ENCODE measurements around the gene CHST12.

Gene CHST12

DNA sequence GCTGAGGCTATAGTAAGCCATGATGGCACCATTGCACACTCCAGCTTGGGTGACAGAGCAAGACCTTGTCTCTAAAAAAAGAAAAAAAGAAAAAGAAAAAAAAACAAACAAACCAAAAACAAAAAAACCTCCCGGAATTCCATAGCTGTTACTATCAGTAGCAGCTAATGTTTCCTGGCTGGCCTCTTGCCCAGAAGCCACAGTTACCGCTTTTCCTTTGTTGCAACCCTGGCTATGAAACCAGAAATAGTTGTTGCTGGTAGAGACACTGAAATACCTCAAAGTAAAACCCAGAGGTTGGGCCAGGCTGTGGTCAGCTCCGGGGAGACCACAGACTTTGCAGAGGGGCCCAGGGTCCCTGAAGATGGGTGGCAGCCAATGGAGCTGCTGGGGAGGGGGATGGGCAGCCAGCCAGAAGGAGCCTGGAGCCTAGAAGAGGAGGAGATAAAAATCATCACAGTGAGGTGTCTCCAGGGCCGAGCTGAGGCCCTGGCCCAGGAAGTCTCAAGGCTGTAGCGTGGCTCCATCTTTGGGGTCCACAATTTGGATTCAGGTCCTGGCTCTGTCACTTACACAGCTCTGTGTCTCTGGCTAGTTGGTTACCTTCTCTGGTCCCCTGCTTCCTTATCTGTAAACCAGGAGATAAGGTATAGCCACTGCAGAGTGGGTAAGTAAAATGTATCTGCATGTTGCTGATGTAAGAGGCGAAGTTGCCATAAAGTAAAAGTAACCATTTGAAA is 3.4 kb upstream of the CHST12 start:
- no peaks in the 10 kb centered on the region for H3K36me3 ChIP-seq (replicated peaks; ENCODE audit: insufficient read depth, low read length)
- peak overlapping the region; percentile 85; the same call in 1 of the 2 replicates for H3K27ac ChIP-seq (ENCODE audit: low read length)
- H3K9me3 ChIP-seq (replicated peaks; ENCODE audit: insufficient read depth, low read length): no peaks in the 10 kb centered on the region
- H4K20me1 ChIP-seq (ENCODE audit: insufficient read depth, low read length): no peaks in the 10 kb centered on the region
- H3K4me2 ChIP-seq (ENCODE audit: low read depth, low read length): peak overlapping the region; percentile 73
- no peaks in the 10 kb centered on the region for H3K27me3 ChIP-seq (replicated peaks; ENCODE audit: insufficient read depth, low read length)
- H3K79me2 ChIP-seq (ENCODE audit: low read length): peaks cover 15% of the 10 kb centered on the region
- peak overlapping the region; percentile 23 for H2AFZ ChIP-seq (ENCODE audit: low read length)
- peak overlapping the region; percentile 28; the same call in 1 of the 2 replicates for H3K9ac ChIP-seq (ENCODE audit: low read length)
- H3K4me1 ChIP-seq (ENCODE audit: low read length): peaks cover 12% of the 10 kb centered on the region
- peaks cover 27% of the 10 kb centered on the region for H3F3A ChIP-seq (ENCODE audit: insufficient read depth, low read length)
- peak; percentile 84 for DNase-seq
- peak overlapping the region; percentile 18; the same call in 1 of the 2 replicates for H3K4me3 ChIP-seq (ENCODE audit: low read length)
- no peaks in the 10 kb centered on the region for H3K9me2 ChIP-seq (replicated peaks; ENCODE audit: insufficient read depth, low read length)
- TF ChIP-seq, protein P1, sequence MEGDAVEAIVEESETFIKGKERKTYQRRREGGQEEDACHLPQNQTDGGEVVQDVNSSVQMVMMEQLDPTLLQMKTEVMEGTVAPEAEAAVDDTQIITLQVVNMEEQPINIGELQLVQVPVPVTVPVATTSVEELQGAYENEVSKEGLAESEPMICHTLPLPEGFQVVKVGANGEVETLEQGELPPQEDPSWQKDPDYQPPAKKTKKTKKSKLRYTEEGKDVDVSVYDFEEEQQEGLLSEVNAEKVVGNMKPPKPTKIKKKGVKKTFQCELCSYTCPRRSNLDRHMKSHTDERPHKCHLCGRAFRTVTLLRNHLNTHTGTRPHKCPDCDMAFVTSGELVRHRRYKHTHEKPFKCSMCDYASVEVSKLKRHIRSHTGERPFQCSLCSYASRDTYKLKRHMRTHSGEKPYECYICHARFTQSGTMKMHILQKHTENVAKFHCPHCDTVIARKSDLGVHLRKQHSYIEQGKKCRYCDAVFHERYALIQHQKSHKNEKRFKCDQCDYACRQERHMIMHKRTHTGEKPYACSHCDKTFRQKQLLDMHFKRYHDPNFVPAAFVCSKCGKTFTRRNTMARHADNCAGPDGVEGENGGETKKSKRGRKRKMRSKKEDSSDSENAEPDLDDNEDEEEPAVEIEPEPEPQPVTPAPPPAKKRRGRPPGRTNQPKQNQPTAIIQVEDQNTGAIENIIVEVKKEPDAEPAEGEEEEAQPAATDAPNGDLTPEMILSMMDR (IDR thresholded peaks at IDR 0.05; ENCODE audit: low read length): no peak
- TF ChIP-seq EZH2 (optimal IDR thresholded peaks at IDR 0.05; ENCODE audit: low read depth, low read length) (no peak), EZH2phosphoT487 (IDR thresholded peaks at IDR 0.05; ENCODE audit: low read length) (no peak)

- H4K20me1 ChIP-seq (ENCODE audit: insufficient read depth, low read length): no peaks in the 10 kb centered on the region
- H2AFZ ChIP-seq (ENCODE audit: low read length): peak overlapping the region; percentile 55
- peak overlapping the region; percentile 34; the same call in 1 of the 2 replicates for H3K9ac ChIP-seq (ENCODE audit: low read length)
- peak overlapping the region; percentile 23; the same call in 1 of the 2 replicates for H3K27ac ChIP-seq (ENCODE audit: low read length)
- no peaks in the 10 kb centered on the region for H3K36me3 ChIP-seq (replicated peaks; ENCODE audit: insufficient read depth, low read length)
- H3F3A ChIP-seq (ENCODE audit: insufficient read depth, low read length): peaks cover 49% of the 10 kb centered on the region
- peaks cover 29% of the 10 kb centered on the region for H3K4me1 ChIP-seq (ENCODE audit: low read length)
- peak overlapping the region; percentile 67 for H3K4me3 ChIP-seq (ENCODE audit: low read length)
- no peaks in the 10 kb centered on the region for H3K9me3 ChIP-seq (replicated peaks; ENCODE audit: insufficient read depth, low read length)
- no peak for DNase-seq
- H3K27me3 ChIP-seq (replicated peaks; ENCODE audit: insufficient read depth, low read length): no peaks in the 10 kb centered on the region
- H3K9me2 ChIP-seq (replicated peaks; ENCODE audit: insufficient read depth, low read length): no peaks in the 10 kb centered on the region
- peak overlapping the region; percentile 75 for H3K4me2 ChIP-seq (ENCODE audit: low read depth, low read length)
- TF ChIP-seq, protein P1 (IDR thresholded peaks at IDR 0.05; ENCODE audit: low read length): no peak
- no peak for TF ChIP-seq EZH2phosphoT487 (IDR thresholded peaks at IDR 0.05; ENCODE audit: low read length)
- no peak for TF ChIP-seq EZH2 (optimal IDR thresholded peaks at IDR 0.05; ENCODE audit: low read depth, low read length)
- peaks cover 20% of the 10 kb centered on the region for H3K79me2 ChIP-seq (ENCODE audit: low read length)
Measured at GRCh38 chr7:2402687-2403013, 761 bp upstream of the CHST12 start.

GRCh38 chr7:2403718-2404648 is 572 bp downstream of the CHST12 start:
- H3K27me3 ChIP-seq (replicated peaks; ENCODE audit: insufficient read depth, low read length): no peaks in the 10 kb centered on the region
- no peaks in the 10 kb centered on the region for H3K9me3 ChIP-seq (replicated peaks; ENCODE audit: insufficient read depth, low read length)
- H2AFZ ChIP-seq (ENCODE audit: low read length): no peak overlapping the region; the same call in 1 of the 2 replicates
- H3F3A ChIP-seq (ENCODE audit: insufficient read depth, low read length): peaks cover 49% of the 10 kb centered on the region
- H3K4me2 ChIP-seq (ENCODE audit: low read depth, low read length): peak overlapping the region; percentile 98
- peaks cover 42% of the 10 kb centered on the region for H3K4me1 ChIP-seq (ENCODE audit: low read length)
- no peaks in the 10 kb centered on the region for H3K36me3 ChIP-seq (replicated peaks; ENCODE audit: insufficient read depth, low read length)
- H3K4me3 ChIP-seq (ENCODE audit: low read length): peak overlapping the region; percentile 73
- no peaks in the 10 kb centered on the region for H4K20me1 ChIP-seq (ENCODE audit: insufficient read depth, low read length)
- DNase-seq: peak; percentile 41
- H3K9me2 ChIP-seq (replicated peaks; ENCODE audit: insufficient read depth, low read length): no peaks in the 10 kb centered on the region
- H3K79me2 ChIP-seq (ENCODE audit: low read length): peaks cover 34% of the 10 kb centered on the region
- TF ChIP-seq, protein P1 (IDR thresholded peaks at IDR 0.05; ENCODE audit: low read length): no peak
- TF ChIP-seq EZH2 (optimal IDR thresholded peaks at IDR 0.05; ENCODE audit: low read depth, low read length): no peak
- no peak for TF ChIP-seq EZH2phosphoT487 (IDR thresholded peaks at IDR 0.05; ENCODE audit: low read length)
- peak overlapping the region; percentile 89 for H3K9ac ChIP-seq (ENCODE audit: low read length)
- peak overlapping the region; percentile 99 for H3K27ac ChIP-seq (ENCODE audit: low read length)

Data from MM.1S (cell line).